ENCODE data around the gene PIK3CB. TPM values are rescaled to one million over a fixed set of nuclear protein-coding genes. Genes with fewer than 3 reads are reported as not detected.

PIK3CB gene
- total and polyA plus RNA-seq, 4 donors, result 4.7 to 15.9 (median 11.1) TPM

DNA sequence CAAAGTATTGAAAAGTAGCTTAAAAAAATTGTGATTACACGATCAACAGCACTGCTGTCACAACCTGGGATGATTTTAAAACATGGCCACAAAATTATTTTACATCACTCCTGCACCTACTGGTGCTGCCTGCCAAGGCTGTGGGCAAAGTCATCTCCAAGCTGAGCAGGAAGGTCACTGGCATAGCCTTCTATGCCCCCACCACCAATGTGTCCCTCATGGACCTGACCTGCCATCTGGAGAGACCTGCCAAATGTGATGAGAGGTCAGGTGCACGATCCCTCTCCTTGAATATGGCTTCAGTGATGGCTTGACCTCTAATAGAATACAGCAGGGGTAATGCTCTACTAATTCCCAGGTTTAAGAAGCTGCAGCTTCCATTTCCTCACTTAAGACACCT is 57.8 kb downstream of the PIK3CB start:
- Histone ChIP-seq H3K27me3 (ENCODE audit: control insufficient read depth in 4 of 4, insufficient read depth in 4 of 4, low read length in 3 of 4) (no peaks in the 10 kb centered on the region), H3K9ac (ENCODE audit: low read depth in 1 of 2, low read length in 2 of 2) (no peak overlapping the region), H3K36me3 (ENCODE audit: control insufficient read depth in 4 of 4, insufficient read depth in 3 of 4, low read depth in 1 of 4, low read length in 3 of 4) (peaks cover 0 to 2% (median 0%) of the 10 kb centered on the region in 4 donors), H3K4me3 (ENCODE audit: low read depth in 1 of 3, low read length in 3 of 3) (no peak overlapping the region), H3K9me3 (ENCODE audit: control insufficient read depth in 4 of 4, low read length in 3 of 4) (no peaks in the 10 kb centered on the region), H3K27ac (ENCODE audit: low read depth in 1 of 2, low read length in 2 of 2) (no peak overlapping the region), H3K4me1 (ENCODE audit: control insufficient read depth in 4 of 4, insufficient read depth in 4 of 4, low read length in 3 of 4) (no peaks in the 10 kb centered on the region)
- DNase-seq (ENCODE audit: low spot score), result no peak
- no peak for TF ChIP-seq NR2F2 (IDR thresholded peaks at IDR 0.05)
- TF ChIP-seq, protein P1, sequence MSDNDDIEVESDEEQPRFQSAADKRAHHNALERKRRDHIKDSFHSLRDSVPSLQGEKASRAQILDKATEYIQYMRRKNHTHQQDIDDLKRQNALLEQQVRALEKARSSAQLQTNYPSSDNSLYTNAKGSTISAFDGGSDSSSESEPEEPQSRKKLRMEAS (IDR thresholded peaks at IDR 0.05), result no peak
- TF ChIP-seq, protein P2, sequence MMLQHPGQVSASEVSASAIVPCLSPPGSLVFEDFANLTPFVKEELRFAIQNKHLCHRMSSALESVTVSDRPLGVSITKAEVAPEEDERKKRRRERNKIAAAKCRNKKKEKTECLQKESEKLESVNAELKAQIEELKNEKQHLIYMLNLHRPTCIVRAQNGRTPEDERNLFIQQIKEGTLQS (IDR thresholded peaks at IDR 0.05), result no peak
- TF ChIP-seq FOXA2 (IDR thresholded peaks at IDR 0.05), result no peak
- TF ChIP-seq FOXA1 (IDR thresholded peaks at IDR 0.05), result no peak
- no peak for TF ChIP-seq RAD21 (IDR thresholded peaks at IDR 0.05)
- TF ChIP-seq TAF1 (conservative IDR thresholded peaks at IDR 0.05), result no peak
- no peak for TF ChIP-seq SP1 (IDR thresholded peaks at IDR 0.05)
- TF ChIP-seq HNF4G (IDR thresholded peaks at IDR 0.05), result no peak
- no peak for TF ChIP-seq HNF4A (conservative IDR thresholded peaks at IDR 0.05)
- TF ChIP-seq, protein P3, sequence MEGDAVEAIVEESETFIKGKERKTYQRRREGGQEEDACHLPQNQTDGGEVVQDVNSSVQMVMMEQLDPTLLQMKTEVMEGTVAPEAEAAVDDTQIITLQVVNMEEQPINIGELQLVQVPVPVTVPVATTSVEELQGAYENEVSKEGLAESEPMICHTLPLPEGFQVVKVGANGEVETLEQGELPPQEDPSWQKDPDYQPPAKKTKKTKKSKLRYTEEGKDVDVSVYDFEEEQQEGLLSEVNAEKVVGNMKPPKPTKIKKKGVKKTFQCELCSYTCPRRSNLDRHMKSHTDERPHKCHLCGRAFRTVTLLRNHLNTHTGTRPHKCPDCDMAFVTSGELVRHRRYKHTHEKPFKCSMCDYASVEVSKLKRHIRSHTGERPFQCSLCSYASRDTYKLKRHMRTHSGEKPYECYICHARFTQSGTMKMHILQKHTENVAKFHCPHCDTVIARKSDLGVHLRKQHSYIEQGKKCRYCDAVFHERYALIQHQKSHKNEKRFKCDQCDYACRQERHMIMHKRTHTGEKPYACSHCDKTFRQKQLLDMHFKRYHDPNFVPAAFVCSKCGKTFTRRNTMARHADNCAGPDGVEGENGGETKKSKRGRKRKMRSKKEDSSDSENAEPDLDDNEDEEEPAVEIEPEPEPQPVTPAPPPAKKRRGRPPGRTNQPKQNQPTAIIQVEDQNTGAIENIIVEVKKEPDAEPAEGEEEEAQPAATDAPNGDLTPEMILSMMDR (IDR thresholded peaks at IDR 0.05; ENCODE audit: low read depth, low read length, missing input control), result no peak
- WGBS, result 83% methylated on average over 2 of the region's 2 CpGs

DNA sequence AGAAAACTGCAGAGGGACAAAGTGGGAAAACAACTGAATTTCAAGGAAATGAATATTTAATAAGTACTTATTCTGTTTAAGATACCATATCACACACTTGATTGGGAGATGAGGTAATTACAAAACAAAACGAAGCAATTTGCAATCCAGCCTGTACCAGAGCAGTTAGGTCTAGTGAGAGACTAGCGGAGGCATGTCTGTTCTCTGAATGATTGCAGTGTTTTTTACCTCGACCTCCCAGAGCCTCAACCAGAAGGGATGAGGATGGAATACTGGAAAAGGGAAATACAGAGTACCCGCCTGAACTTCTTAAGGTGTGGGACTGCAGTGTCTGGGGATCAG is 59.5 kb downstream of the PIK3CB start:
- H3K4me1 ChIP-seq (ENCODE audit: control insufficient read depth in 4 of 4, insufficient read depth in 4 of 4, low read length in 3 of 4), result no peaks in the 10 kb centered on the region
- no peak for DNase-seq (ENCODE audit: low spot score)
- peaks cover 0 to 2% (median 0%) of the 10 kb centered on the region in 4 donors for H3K36me3 ChIP-seq (ENCODE audit: control insufficient read depth in 4 of 4, insufficient read depth in 3 of 4, low read depth in 1 of 4, low read length in 3 of 4)
- TF ChIP-seq RAD21 (IDR thresholded peaks at IDR 0.05), result no peak
- no peak for TF ChIP-seq HNF4A (conservative IDR thresholded peaks at IDR 0.05)
- TF ChIP-seq HNF4G (IDR thresholded peaks at IDR 0.05), result no peak
- no peak for TF ChIP-seq EGR1 (IDR thresholded peaks at IDR 0.05; ENCODE audit: low read depth in 2 of 2)
- TF ChIP-seq JUND (IDR thresholded peaks at IDR 0.05), result no peak
- no peak for TF ChIP-seq FOXA1 (IDR thresholded peaks at IDR 0.05)
- TF ChIP-seq TAF1 (conservative IDR thresholded peaks at IDR 0.05), result no peak
- TF ChIP-seq, protein P3 (IDR thresholded peaks at IDR 0.05; ENCODE audit: low read depth, low read length, missing input control), result no peak
- no peak for TF ChIP-seq FOXA2 (IDR thresholded peaks at IDR 0.05)
- TF ChIP-seq RXRA (IDR thresholded peaks at IDR 0.05), result no peak
- no peak for TF ChIP-seq GABPA (IDR thresholded peaks at IDR 0.05 in 1 of 2, conservative IDR thresholded peaks at IDR 0.05 in 1 of 2)
- TF ChIP-seq, protein P4, sequence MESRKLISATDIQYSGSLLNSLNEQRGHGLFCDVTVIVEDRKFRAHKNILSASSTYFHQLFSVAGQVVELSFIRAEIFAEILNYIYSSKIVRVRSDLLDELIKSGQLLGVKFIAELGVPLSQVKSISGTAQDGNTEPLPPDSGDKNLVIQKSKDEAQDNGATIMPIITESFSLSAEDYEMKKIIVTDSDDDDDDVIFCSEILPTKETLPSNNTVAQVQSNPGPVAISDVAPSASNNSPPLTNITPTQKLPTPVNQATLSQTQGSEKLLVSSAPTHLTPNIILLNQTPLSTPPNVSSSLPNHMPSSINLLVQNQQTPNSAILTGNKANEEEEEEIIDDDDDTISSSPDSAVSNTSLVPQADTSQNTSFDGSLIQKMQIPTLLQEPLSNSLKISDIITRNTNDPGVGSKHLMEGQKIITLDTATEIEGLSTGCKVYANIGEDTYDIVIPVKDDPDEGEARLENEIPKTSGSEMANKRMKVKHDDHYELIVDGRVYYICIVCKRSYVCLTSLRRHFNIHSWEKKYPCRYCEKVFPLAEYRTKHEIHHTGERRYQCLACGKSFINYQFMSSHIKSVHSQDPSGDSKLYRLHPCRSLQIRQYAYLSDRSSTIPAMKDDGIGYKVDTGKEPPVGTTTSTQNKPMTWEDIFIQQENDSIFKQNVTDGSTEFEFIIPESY (IDR thresholded peaks at IDR 0.05), result no peak
- no peak for TF ChIP-seq YY1 (IDR thresholded peaks at IDR 0.05)
- TF ChIP-seq, protein P1 (IDR thresholded peaks at IDR 0.05), result no peak
- TF ChIP-seq, protein P2 (IDR thresholded peaks at IDR 0.05), result no peak
- no peak for TF ChIP-seq SP1 (IDR thresholded peaks at IDR 0.05)
- TF ChIP-seq, protein P5, sequence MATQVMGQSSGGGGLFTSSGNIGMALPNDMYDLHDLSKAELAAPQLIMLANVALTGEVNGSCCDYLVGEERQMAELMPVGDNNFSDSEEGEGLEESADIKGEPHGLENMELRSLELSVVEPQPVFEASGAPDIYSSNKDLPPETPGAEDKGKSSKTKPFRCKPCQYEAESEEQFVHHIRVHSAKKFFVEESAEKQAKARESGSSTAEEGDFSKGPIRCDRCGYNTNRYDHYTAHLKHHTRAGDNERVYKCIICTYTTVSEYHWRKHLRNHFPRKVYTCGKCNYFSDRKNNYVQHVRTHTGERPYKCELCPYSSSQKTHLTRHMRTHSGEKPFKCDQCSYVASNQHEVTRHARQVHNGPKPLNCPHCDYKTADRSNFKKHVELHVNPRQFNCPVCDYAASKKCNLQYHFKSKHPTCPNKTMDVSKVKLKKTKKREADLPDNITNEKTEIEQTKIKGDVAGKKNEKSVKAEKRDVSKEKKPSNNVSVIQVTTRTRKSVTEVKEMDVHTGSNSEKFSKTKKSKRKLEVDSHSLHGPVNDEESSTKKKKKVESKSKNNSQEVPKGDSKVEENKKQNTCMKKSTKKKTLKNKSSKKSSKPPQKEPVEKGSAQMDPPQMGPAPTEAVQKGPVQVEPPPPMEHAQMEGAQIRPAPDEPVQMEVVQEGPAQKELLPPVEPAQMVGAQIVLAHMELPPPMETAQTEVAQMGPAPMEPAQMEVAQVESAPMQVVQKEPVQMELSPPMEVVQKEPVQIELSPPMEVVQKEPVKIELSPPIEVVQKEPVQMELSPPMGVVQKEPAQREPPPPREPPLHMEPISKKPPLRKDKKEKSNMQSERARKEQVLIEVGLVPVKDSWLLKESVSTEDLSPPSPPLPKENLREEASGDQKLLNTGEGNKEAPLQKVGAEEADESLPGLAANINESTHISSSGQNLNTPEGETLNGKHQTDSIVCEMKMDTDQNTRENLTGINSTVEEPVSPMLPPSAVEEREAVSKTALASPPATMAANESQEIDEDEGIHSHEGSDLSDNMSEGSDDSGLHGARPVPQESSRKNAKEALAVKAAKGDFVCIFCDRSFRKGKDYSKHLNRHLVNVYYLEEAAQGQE (IDR thresholded peaks at IDR 0.05), result no peak
- 86% methylated on average over 4 of the region's 4 CpGs for WGBS
- no peak overlapping the region for H3K9ac ChIP-seq (ENCODE audit: low read depth in 1 of 2, low read length in 2 of 2)
- H3K27me3 ChIP-seq (ENCODE audit: control insufficient read depth in 4 of 4, insufficient read depth in 4 of 4, low read length in 3 of 4), result no peaks in the 10 kb centered on the region
- no peak overlapping the region for H3K4me3 ChIP-seq (ENCODE audit: low read depth in 1 of 3, low read length in 3 of 3)
- no peaks in the 10 kb centered on the region for H3K9me3 ChIP-seq (ENCODE audit: control insufficient read depth in 4 of 4, low read length in 3 of 4)
- H3K27ac ChIP-seq (ENCODE audit: low read depth in 1 of 2, low read length in 2 of 2), result peak overlapping the region in 1 of 2 donors; percentile 27

Measured in liver (tissue), 9 donors.